HG03571 (cell line): Measurements from ENCODE around the gene ZCWPW1.
"Not testable (repeated sequence)": the region's sequence is repeated elsewhere in the genome, so short reads cannot be mapped to it uniquely, and the experiment has no call there.

Experiments
- ATAC-seq: cut with Tn5 transposase; IDR thresholded peaks from one replicate; pipeline ENCODE4 v1.9.1; 2021; ENCODE audit not compliant: unreplicated experiment

The ZCWPW1 gene

DNA sequence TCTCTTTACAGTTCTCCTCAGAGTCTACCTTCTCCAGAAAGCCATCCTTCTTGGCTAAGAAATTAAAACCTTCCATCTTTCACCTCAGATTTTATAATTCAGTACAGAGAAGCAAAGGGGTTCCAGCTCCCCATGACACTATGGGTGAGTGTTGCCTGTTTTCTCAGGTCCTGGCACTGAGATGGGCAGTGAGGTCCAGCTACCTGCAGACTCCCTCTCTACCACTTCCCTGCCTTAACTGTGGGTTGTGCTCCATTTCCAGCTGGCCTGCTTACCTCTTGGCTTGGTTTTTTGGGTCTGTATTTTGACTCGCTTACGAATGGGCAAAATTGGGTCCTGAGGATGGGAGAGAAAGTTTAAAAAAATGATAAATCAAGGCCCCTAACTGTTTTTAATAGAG lies 26.3 kb downstream of the ZCWPW1 start:
- no peak for ATAC-seq

DNA sequence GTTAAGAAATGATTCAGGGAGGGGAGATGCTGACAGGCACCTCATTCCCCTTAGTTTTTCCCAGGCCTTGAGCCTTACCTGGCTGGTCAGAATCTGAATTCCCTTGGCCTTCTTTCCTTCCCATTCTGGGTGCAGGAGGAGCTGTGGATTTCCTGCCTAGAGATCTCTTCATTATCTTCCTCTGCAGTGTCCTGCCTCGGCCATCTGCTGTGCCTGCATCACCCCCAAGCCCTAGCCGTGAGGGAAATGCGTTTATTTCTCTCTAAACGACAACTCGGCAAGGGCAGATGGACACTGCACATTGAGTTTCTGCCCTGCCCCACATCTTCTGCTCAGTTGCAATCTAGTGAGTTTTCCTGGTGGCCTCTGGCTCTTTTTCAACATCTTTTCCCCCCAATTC lies 26.7 kb downstream of the ZCWPW1 start:
- ATAC-seq, result no peak

DNA sequence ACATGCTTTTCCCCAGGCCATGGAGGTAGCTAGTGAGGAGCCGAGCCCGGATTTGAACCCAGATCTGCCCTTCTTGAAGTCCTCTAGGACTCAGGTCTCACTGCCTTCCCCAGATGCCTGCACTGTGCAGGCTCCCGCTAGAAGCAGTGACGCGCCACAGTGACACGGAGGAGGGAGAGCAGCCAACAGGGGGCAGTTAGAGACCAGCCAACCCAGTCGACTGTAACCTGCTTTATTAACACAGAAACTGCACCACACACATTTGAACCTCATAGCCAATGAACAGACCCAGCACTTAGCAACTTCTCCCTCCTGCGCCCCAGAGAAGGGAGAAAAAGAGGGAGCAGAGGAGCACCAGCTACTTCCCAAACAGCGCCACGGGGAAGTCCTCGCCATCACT lies 27.8 kb downstream of the ZCWPW1 start:
- ATAC-seq, result no peak

DNA sequence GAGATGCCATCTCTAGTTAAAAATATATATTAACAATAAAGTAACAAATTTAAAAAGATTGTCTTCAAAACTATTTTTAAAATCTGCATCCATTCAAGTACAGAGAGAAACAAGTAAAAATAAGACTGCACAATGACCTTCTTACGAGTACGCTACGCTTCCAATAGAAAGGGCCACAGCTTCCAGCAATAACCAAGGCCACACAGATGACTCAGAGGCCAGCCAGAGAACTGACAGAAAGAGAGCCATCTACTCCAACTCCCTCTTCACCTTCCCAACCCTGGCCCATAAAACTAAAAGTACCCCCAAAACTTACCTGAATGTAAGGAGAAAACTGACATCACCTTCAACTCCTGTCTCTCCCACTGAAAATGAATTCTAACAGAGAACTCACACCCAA lies 28.5 kb downstream of the ZCWPW1 start:
- ATAC-seq, result no peak

DNA sequence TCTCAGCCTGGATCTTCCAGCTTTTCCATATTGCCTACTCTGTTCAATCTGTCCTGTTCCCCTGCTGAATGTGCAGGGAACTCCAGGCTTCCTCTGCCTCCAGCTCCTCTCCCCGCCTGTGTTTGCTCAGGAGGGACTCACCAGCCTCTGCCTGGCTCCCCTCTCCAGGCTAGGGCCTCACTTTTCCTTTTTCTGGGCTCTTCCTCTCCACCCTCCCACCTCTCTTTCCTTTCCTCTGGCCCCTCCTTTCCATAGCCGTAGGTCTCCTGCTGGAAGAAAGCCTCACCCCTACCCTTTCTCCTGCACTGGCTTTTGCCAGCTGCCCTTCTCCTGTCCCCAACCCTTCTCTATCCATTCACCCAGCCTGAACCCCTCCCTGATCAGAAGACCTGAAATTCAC lies 30.3 kb downstream of the ZCWPW1 start:
- no peak for ATAC-seq

DNA sequence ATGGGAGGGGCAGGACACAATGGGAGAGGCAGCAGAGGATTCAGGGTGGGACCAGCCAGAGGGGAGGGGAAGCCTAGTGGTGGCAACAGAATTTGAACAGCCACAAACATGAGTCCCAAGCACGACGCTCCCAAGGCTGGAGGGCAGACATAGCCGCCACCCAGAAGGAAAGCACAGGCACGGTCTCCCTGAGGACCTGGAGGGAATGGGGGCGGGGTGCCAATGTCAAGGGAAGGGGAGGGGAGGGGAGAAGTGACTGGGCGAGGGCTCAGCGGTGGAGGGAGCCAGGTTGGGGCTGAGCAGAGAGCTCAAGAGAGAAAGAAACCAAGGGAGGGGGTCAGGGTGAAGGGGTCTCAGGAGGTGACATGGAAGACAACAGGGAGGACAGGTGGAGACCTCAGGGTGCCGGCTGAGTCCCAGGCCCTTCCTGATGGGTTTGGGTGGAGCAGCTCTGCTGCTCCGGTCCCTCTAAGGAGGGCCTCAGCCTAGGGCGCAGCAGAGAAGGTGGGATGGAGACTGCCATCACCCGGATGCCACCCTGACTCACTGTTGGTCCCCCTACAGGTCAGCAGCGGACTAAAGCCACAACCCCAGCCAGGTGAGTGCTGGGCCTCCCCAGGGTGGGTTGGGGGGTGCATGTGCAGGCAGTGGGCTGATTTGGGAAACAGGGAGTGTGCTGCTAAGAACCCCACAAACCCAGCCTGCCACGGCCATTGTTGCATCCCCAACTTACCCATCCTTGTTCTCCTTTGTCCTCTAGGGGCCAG lies 31.0 kb downstream of the ZCWPW1 start:
- ATAC-seq, result no peak

DNA sequence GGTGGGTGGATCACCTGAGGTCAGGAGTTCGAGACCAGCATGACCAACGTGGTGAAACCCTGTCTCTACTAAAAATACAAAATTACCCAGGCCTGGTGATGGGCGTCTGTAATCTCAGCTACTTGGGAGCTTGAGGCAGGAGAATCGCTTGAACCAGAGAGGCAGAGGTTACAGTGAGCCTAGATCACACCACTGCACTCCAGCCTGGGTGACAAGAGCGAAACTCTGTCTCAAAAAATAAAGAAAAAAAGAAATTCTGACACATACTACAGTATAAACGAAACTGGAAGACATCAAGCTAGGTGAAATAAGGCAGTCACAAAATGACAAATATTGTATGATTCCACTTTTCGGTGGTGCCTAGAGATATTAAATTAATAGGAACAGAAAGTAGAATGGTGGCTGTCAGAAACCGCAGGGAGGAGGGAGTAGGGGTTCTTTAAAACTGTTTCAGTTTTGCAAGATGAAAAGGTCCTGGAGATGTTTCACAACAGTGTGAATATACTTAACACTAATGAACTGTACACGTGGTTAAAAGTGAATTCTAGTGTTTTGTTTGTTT lies 32.0 kb downstream of the ZCWPW1 start:
- peak; percentile 78 for ATAC-seq

DNA sequence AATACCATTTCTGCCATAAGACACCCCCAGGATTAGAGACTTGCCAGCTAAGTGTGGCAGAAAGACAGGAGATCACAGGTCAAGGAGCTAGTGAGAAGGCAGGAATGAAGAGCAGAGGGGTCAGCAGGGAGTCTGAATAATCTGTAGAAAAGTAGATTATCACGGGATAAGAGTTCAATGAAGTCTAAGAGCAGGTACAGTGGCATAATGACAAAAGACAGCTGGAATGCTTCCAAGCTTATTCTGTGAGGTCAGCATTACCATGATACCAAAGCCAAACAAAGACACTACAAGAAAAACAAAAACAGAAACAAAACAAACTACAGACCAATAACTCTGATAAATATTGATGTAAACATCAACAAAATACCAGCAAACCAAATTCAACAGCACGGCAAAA lies 34.4 kb downstream of the ZCWPW1 start:
- ATAC-seq, result no peak

DNA sequence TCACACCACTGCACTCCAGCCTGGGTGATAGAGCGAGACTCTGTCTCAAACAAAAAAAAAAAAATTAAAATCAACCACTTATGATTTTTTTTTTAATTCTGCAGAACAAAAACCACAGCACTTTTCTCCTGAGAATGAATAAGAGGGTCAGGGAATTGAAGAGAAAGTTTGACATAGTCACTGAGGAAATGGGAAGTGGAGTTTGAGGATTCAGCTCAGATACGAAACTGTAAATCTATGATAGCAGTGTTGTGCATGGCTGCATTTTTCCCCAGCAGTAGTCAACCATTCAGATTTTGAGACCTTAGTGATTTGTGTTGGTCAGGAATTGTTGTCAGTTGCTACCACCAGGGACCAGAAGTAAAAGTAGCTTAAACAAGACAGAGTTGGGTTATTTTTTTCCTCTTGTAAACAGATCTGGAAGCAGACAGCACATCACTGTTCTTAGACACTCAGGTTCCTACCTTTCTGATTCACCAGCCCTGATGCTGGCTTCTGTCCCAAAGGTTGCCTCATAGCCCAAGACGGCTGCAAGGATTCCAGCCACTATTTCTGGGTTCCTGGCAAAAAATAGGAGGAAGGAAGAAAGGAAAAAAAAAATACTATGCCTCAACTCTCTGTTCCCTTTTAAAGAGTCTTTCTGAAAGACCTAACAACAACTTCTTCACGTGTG lies 35.1 kb downstream of the ZCWPW1 start:
- no peak for ATAC-seq

DNA sequence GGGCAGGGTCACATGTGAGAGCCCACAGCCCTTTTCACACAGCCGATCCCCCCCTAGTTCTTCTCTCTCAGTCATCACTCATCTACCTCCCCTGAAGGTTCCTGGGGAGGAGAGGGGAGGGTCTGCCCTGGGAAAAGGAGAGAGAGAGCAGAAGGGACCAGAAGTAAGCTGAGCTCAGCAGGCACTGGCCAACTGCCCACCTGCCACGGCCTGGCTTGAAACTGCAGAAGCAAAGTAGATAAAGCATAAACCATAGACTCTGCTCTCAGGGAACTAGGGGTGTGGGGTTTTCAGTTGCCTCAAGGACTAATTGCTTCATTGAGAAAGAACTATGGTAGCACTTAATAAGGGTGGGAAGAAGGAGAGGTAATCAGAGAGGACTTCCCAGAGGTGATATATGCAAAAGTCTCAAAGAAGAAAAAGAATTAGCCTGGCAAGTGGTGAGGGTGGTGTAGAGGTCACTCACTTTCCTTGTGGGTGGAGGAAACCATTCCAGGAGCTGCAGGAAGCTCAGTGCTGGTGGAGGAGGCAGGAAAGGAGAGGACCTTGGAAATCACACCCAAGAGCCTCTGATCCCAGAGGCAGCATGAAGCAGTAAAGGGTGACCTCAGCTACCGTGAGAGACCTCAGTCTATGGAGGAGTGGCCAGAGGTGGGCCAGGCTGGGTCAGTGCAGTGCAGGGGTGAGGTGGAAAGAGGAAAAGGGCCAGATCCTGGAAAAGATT lies 38.1 kb downstream of the ZCWPW1 start:
- ATAC-seq, result no peak

DNA sequence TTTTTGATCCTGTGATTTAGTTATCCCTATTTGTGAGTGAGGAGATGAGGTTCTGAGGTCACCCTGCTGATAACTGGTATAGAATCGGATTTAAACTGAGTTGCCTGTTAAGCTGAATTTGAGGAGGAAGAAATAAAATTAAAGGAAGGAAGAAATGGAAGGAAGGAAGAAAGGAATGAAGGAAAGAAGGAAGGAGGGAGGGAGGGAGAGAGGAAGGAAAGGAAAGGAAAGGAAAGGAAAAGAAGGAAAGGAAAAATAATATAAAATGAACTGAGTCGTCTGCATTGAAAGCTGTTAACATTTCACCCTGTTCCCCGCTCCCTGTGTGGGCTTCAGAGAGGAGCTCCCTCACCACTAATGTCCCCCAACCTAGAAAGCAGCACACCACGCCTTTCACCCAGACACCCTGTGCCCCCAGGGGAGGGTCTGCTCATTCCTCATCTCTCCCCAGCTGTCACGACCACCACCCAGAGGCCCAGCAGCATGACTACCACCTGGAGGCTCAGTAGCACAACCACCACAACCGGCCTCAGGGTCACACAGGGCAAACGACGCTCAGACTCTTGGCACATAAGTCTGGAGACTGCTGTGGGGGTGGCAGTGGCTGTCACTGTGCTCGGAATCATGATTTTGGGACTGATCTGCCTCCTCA lies 38.9 kb downstream of the ZCWPW1 start:
- ATAC-seq, result no peak

DNA sequence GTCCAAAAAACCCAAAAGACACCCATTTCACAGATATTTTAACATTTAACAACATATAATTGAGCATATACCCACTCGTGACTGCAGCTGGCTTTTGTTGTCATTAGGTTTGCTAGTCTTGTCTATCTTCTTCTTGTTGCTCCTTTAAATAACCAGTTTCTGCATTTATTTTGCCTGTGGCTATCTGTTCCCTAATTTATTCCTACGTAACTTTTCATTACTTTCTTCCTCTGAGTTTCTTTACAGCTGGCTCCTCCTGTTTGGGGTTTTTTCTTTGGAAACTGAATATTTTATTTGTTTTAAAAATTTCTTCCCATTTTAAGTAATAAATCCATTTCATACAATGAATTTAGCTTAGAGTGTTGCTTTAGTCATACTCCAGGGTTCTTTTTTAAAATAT lies 40.8 kb downstream of the ZCWPW1 start:
- ATAC-seq, result no peak

DNA sequence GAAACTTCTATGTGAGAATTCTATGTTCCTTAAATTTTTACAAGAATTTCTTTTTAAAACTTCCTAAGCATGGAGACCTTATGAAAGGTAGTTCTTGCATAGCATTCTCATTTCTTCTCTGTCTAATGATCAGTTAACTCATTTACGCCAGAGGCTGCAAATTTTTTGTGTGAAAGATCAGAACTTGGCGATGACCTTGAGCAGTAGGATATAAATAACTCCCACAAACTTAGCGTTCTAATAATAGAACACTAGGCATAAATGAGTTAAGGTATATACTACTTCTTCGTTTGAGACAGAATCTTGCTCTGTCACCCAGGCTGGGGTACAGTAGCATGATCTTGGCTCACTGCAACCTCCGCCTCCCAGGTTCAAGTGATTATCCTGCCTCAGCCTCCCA lies 41.6 kb downstream of the ZCWPW1 start:
- no peak for ATAC-seq

DNA sequence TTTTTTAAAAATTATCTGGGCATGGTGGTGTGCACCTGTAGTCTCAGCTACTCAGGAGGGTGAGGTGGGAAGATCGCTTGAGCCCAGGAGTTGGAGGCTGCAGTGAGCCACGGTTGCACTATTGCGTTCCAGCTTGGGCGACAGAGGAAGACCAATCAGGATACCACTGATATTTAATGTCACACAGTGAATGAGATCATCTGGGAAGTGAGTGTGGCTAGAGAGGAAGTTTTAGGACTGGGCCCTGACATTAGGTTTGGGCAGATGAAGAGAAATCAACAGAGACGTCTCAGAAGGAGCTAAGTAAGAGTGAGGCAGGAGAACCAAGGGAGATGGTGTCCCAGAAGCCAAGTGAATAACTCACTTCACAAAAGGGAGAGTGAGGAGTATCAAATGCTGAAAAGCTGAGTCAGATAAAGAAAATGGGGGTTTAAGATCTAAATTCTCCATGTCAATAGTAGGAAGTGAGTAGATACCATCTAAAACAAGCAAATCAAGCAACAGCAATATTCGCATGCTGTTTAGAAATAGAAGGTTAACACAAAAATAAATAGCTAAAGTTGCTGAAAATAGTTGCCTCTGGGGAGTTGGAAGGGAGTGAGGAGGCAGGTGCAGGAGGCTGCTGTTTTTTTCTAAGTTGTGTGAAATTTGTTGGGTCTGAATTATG lies 43.7 kb downstream of the ZCWPW1 start:
- no peak for ATAC-seq

DNA sequence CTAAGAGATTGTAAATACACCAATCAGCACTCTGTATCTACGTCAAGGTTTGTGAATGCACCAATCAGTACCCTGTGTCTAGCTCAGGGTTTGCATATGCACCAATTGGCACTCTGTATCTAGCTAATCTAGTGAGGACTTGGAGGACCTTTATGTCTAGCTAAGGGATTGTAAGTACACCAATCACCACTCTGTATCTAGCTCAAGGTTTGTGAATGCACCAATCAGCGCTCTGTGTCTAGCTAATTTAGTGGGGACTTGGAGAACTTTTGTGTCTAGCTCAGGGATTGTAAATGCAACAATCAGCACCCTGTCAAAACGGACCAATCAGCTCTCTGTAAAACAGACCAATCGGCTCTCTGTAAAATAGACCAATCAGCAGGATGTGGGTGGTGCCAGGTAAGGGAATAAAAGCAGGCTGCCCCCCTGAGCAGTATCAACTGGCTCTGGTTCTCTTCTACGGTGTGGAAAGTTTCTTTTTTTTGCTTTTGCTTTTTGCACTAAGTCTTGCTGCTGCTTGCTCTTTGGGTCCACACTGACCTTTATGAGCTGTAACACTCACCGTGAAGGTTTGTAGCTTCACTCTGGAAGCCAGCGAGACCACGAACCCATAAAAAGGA lies 46.2 kb downstream of the ZCWPW1 start:
- not testable (repeated sequence) for ATAC-seq

DNA sequence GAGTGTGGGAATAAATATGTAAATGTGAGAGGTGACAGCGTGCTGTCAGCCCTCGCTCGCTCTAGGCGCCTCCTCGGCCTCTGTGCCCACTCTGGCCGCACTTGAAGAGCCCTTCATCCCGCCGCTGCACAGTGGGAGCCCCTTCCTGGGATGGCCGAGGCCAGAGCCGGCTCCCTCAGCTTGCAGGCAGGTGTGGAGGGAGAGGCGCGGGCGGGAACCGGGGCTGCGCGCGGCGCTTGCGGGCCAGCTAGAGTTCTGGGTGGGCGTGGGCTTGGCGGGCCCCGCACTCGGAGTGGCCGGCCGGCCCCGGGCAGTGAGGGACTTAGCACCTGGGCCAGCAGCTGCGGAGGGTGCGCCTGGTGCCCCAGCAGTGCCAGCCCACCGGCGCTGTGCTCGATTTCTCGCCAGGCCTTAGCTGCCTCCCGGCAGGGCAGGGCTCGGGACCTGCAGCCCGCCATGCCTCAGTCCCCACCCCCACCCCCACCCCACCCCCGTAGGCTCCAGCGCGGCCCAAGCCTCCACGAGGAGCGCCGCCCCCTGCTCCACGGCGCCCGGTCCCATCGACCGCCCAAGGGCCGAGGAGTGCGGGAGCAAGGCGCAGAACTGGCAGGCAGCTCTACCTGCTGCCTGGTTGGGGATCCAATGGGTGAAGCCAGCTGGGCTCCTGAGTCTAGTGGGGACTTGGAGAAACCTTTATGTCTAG lies 46.8 kb downstream of the ZCWPW1 start:
- not testable (repeated sequence) for ATAC-seq

DNA sequence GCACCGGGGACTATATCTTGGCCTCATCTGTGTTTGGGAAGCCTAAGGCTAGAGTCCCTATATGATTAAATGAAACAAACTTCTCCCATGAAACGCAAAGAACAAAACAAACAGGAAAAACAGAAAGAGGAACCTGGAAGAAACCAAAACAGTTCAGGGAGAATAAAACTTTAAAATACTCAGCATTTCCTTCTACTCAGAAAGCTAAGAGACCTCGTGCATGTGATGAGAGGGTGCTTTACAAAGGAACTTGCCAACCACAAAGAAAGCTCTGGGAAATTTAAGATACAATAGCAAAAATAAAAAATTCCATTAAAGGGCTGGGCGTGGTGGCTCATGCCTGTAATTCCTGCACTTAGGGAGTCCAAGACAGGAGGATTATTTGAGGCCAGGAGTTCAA lies 48.3 kb downstream of the ZCWPW1 start:
- no peak for ATAC-seq

DNA sequence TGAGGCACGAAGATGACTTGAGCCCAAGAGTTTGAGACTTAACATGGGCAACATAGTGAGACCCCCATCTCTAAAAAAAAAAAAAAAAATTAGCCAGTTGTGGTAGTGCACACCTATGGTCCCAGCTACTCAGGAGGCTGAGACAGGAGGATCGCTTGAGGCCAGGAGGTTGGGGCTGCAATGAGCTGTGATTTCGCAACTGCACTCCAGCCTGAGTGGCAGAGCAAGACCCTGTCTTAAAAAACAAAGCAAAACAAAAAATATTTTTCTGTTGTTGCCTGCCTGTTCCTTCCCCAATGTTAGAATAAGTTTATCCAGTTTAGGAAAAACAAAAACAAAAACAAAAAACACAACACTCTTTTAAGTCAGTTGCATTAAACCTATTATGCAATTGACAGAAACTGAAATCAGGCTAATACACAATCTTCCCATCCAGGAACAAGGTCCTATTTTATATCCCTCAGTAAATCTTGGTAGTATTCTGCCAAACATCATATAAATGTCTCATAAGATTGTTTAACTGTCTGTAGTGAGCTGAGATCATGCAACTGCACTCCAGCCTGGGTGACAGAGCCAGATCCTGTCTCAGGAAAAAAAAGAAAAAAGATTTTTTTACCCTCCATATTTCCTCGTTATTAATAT lies 50.3 kb downstream of the ZCWPW1 start:
- ATAC-seq, result no peak

DNA sequence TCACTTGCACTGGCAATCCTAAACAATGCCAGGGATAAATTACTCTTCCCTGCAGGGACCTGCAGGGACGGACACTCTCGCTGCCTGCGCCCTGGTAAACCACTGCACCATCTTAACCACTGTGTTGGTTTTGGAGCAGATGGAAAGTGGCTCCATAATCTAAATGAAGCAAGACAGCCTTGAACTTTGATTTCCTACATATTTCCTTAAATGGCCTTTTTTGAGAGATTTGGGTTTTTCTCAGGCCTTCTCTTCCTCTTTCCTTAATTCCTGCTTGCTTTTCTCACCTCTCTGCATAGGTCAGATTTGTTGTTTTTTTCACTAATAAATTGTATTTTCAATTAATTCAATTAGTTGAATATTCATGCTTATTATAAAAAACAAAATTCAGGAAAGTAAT lies 52.4 kb downstream of the ZCWPW1 start:
- ATAC-seq, result no peak
